GM18526 (cell line): ENCODE measurements around the gene DNAJA3.

ENCODE experiments used
- POLR2A ChIP-seq: IDR thresholded peaks from 3 replicates; pipeline ENCODE4 v1.6.1; 2011; ENCODE audit not compliant: insufficient read length; ENCODE audit errors: extremely low read depth

The DNAJA3 gene

DNA sequence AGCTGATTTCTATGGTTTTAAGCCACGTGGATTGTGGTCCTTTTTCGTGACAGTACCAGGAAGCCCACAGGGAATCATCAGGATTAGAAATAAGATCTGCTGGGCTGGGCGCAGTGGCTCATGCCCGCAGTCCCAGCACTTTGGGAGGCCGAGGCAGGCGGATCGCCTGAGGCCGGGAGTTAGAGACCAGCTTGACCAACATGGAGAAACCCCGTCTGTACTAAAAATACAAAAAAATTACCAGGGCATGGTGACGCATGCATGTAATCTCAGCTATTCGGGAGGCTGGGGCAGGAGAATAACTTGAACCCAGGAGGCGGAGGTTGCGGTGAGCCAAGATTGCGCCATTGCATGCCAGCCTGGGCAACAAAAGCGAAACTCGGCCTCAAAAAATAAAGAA is 42.2 kb downstream of the DNAJA3 start:
- no peak for TF ChIP-seq POLR2A

DNA sequence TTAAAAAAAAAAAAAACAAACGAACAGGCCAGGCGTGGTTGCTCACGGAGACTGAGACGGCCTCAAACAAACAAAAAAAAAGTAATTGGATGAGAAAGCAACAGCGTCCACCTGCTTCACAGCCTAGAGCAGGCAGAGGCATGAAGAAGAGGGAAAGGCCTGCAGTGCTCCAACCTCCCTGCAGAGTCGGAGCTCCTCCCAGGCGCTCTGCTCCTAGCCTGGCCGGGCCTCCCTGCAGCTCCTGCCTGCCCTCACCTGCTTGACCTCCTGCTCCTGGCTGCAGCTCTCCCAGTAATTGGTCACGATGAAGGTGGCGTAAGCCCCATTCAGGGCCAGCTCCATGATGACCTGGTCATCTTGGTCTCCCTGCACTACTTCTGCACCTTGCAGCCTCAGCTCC is 43.3 kb downstream of the DNAJA3 start:
- no peak for TF ChIP-seq POLR2A

DNA sequence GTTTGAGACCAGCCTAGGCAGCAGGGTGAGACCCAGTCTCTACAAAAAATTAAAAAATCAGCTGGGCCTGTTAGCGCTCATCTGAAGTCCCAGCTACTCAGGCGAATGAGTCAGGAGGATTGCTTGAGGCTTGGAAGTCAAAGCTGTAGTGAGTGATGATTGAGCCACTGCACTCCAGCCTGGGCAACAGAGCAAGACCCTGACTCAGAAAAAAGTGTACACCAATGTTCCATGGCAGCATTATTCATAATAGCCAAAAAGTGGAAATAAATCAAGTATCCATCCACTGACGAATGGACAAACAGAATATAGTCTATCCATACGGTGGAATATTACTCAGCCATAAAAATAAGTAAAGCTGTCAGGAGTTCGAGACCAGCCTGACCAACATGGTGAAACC is 46.2 kb downstream of the DNAJA3 start:
- no peak for TF ChIP-seq POLR2A

DNA sequence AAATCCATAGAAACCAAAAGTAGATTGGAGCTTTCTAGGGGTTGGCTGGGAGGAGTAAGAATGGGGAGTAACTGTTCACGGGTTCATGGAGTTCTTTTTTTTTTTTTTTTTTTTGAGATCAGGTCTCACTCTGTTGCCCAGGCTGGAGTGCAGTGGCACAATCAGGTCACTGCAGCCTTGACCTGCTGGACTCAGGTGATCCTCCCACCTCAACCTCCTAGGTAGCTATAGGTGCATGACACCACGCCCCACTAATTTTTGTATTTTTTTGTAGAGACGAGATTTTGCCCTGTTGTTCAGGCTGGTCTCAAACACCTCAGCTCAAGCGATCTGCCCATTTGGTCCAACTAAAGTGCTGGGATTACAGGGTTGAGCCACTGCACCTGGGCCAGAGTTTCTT is 47.2 kb downstream of the DNAJA3 start:
- TF ChIP-seq POLR2A: no peak

DNA sequence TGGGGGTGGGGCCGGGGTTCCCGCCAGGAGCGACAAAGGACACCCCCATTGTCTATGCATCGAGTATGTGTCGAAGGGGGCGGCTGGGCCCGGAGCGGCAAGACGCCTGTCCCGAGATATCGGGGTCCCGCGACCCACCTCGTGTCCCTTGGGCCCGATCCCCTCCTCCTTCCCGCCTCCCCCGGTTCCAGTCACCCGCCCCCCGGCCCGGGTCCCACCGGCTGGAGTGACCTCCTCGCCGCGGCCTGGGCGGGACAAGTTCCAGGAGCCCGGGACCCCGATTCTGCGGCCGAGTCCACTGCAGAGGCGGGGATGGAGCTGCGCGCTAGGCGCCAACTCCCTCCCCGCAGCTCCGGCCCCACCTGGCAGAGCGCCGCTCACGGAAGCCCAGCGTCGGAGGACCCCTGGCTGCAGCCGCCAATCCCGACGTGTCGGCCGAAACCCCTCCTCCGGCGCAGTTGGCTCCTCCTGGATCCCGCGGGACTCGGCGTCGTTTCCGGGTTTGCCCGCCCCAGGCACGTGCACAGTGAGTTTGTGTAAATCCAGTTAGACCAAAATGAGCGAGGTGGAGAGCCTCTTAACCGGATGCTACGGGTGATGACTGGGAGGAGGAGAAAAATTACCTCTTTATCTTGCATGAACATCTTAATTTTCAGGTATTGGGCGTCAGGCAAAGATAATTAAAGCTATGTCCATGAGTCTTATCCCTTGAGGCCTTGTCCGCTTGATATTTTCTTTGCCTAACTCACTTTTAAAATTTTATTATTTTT is 48.7 kb downstream of the DNAJA3 start, which contains the start of gene NMRAL1:
NMRAL1 (minus strand) TSS at position 434 of the 770 bp plus-strand sequence. CDS start 493 bp downstream, outside the sequence.
- TF ChIP-seq POLR2A: peak; percentile 85

DNA sequence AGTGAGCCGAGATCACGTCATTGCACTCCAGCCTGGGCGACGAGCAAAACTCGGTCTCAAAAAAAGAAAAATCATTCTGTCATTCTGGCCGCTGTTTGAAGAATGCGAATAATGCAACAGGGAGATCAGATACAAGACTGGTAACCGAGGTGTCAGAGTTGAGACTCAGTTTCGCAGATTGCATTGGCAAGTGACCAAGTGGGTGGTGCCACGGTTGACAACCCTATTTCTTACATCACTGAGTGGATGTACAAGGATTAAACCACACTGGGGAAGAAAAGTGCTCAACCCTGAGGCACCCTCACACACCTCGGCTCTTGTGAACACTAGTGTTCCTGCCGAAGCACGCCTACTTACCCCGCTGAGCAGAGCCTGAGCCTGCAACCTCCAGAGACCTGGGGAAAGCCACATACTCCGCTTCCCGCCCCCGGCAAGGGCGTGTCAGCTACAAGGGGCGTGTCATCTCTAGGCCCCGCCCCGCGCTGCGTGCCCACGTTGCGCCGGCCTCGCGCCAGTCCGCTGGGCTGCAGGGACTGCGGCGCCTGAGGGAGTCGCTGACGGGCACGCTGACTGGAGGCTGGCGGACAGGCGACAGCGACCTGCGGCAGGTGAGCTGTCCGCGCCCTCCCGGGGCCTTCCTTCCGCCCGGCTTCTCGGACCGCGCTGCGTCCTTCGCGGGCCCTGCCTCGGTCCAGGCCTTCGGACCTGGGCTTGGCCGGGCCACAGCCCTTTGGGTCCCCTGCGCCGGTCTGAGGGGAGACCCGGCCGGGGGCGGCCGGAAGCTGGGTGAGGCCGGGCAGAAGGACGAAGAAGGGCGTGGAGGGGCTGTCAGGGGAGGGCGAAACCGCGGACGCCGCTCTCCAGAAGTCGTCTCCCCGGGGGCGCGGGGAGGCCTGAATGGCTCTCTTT is 50.5 kb downstream of the DNAJA3 start, which contains the start of gene HMOX2:
HMOX2 (plus strand) TSS at position 519 of the 909 bp plus-strand sequence. CDS start 29,127 bp downstream, outside the sequence.
- TF ChIP-seq POLR2A: peak; percentile 97

DNA sequence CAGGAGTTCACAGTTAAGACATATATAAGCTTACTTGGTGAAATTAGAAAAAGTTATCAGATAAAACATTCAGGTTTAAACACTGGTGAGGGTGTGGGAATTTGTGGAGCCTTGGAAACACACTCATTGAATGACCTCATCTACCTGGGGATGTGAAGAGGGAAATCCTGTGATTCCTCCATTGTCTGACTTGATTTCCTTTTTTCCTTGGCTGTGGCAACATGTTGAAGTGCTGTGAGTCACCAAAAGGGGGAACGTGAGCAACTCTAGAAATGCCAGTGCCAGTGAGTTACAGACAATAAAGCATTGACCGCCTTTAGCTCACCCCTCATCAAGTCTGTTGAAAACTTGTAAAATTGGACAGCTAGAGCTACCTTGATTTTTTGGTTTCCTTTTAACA is 52.3 kb downstream of the DNAJA3 start:
- no peak for TF ChIP-seq POLR2A

DNA sequence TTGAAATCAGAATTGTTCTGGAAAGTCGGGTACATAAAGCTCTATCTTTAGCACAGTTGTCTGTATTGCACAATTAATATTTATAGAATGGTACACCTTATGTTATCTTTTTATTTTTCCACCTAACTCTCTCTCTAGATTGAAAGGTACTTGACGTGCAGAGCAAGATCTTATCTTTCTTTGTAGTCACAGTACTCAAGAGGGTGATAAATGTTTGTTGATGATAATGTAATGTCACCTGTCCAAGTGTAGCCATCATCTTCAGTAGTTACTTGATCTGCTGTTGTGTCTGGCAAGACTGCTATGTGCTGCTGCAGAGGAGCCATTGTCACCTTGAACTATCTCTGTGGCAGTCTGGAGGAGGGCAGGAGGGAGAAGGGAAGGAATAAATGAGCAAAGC is 55.9 kb downstream of the DNAJA3 start:
- TF ChIP-seq POLR2A: no peak

DNA sequence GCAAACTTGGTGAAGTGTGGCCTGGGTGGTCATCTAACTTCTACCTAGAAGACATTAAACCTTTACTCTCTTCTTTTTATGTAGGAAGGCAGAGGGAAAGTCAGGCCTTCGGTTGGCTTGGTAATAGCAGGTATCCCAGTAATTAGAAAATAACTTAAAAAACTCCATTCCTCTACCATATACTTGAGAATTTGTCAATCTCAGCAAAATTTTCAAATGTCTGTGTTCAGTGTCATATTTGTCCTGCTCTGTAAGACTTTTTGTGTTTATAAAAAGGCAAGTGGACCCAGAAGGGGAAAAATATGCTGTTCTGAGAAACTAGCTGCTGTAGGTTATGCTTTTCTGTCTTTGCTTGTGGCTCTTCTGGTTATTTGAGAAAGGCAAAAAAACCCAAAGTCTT is 56.3 kb downstream of the DNAJA3 start:
- no peak for TF ChIP-seq POLR2A

DNA sequence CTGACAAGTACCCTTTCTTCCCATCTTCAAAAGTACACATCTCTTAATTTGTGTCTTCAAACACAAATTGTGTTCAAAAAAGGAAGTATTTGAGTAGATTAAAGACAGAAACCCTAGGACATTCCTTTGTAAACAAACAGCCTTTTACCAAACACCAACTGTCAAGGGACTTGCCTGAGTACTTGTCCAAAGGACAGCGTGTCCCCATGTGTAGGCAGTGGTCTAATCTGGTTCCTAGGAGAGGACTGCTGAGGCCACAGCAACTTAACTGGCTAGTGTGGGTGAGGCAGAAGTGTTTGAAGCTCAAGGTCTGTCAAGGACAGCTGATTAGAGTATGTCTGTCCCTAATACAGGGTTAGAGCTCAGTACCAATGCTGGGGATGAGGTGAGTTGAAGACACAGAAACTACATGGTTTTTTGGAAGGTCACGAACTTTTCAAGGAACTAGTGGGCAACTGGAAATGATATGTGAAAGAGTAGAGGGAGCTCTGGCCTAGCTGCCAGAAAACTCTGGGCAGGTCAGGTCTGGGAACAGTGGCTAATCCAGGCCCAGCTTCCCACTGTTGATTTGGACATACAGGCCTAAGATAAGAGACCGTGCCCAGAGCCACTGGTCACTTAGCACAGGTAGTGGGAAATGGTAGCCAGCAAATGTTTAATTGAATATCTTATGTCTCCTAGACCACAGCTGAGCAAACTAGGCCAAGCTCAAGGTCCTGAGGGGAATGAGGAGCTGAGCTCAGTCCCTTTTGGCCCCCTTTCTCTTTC is 60.6 kb downstream of the DNAJA3 start:
- TF ChIP-seq POLR2A: no peak

DNA sequence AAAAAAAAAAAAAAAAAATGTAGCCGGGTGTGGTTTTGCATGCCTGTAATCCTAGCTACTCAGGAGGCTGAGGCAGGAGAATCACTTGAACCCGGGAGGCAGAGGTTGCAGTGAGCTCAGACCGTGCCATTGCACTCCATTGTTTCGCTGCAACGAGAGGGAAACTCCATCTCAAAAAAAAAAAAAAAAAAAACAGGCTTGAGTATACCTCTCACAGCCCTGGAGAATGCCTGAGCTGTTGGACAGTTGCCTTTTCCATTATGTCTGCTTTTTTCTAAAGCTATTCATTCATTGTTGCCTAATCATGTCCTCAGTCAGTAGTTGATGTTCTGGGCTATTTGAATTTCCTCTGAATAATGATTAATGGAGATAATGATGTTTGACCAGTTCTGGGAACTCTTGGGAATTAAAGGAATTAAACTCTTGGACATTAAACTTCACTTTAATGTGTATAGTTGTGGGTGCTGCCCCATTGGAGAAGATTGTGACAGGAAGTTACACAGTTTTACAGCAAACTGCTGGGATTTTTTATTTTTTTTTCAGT is 62.4 kb downstream of the DNAJA3 start:
- no peak for TF ChIP-seq POLR2A

DNA sequence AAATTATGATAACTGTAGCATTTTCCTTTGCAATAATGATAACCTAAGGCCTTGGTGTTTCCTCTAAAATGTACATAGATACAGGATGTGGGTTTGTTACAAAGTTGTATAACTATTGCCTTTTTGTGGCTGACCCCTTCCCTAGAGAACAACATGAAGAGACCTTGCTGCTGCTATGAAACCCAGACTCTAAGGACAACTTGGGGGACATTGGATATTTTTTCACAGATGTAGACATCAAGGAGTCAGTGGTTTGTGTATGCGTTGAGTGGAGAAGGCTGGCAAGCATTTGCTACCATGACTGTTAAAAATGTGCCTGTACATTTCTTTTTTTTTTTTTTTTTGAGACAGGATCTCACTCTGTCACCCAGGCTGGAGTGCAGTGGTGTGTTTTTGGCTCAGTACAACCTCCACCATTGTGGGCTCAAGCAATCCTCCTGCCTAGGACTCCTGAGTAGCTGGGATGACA is 62.9 kb downstream of the DNAJA3 start:
- no peak for TF ChIP-seq POLR2A

DNA sequence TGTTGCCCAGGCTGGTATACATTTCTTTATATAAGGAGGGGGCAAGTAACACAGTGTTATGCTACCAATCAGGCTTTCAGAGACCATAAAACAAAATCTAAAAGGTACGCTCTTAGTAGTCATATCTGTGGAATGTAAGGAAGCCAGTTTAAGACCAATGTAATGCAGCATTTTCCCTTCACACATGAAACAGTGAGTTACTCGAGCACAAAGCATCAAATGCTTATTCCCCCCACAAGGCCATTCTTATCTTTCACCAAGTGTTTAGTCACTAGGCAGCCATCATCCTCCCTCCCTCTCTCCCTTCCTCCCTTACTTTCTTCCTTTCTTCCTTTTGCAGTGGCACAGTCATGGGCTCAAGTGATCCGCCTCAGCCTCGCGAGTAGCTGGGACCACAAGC is 63.4 kb downstream of the DNAJA3 start:
- no peak for TF ChIP-seq POLR2A

DNA sequence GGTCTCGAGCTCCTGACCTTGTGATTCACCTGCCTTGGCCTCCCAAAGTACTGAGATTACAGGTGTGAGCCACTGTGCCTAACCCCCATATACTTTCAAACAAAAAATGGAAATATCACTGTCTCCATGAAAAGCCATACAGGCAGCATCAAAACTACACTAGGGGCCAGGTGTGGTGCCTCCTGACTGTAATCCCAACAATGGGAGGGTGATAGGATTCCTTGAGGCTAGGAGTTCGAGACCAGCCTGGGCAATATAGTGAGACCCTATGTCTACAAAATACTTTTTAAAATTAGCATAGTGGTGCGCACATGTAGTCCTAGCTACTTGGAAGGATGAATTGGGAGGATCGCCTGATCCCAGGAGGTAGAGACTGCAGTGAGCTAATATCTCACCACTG is 66.2 kb downstream of the DNAJA3 start:
- TF ChIP-seq POLR2A: no peak
